GM18520 (cell line): ENCODE measurements around the gene TARP.
A peak's percentile ranks its signal among the peaks of the same experiment; 100 is the strongest.

ENCODE experiments used
- ATAC-seq: cut with Tn5 transposase; IDR thresholded peaks from one replicate; pipeline ENCODE4 v1.9.1; 2021; ENCODE audit not compliant: unreplicated experiment

TARP gene

DNA sequence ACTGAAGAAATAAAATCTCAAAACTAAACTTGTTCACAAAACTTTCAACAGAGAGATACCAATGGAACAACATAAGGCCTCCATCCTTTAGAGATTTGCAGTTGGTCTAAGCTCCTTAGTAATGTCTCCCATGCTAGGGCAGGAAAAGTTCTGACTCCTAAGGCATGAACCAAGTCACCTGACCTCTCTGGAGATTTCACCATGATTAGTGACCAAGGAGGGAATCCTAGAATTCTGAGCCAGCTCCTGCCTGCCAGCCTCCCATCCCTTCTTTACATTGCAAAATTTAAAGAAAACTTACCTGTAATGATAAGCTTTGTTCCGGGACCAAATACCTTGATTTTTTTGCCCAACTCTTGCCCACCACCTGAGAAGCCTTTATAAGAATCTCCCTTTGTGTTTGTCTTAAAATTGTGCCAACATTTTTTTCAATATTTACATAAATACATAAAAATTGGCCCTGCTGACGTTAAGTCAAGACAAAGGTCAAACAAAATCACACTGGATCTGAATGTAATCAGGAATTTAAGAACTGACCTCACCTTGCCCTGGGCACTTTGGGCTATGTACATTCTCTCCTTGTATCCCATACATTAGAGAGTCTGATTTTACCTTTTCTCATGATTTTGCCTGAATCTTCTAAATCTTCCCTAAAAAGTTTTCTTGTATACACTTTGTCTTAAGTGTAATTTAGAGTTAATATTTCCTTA lies at the start of gene TARP:
TARP (minus strand) TSS at position 351 of the 710 bp plus-strand sequence.
- no peak for ATAC-seq

DNA sequence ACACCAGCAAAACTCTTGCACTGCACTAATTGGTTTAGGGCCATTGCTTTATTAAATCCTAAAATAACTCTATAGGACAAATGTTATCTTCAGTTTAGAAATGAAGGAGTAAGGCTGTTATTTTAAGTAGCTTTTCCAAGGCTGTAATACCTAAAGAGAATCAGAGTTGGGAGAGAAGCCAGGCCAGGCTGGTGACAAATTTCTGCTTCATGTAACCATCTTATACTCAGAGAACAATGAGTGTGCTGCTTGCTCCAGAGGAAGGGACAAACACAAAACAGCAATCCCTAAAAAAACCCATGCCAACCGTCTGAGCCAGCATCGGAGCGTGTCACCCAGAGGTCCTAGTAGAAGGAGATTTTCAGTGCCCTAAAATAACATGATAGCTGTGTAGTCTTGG lies 49.7 kb upstream of the TARP start:
- ATAC-seq = no peak

GRCh38 chr7:38322461-38322860 lies 49.0 kb upstream of the TARP start:
- ATAC-seq = no peak

DNA sequence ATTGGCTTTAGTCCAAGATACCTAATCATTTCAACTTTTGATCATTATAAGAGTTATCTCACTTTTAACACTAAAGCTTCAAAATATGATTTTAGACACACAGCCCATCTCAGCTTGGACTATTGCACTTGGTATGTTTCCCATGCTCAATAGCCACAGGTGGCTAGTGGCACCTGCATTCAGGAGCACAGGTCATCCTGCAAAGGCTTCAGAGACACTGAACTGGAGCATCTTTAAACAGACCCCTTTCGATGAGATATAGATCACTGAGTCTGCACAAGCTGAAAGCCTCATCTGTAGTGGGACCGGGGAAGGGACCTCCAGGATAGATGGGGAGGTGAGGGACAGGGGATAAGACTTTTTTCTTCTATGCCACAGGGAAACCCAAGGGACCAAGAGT lies 48.5 kb upstream of the TARP start:
- no peak for ATAC-seq

GRCh38 chr7:38321515-38321944 lies 48.1 kb upstream of the TARP start:
- ATAC-seq = no peak

DNA sequence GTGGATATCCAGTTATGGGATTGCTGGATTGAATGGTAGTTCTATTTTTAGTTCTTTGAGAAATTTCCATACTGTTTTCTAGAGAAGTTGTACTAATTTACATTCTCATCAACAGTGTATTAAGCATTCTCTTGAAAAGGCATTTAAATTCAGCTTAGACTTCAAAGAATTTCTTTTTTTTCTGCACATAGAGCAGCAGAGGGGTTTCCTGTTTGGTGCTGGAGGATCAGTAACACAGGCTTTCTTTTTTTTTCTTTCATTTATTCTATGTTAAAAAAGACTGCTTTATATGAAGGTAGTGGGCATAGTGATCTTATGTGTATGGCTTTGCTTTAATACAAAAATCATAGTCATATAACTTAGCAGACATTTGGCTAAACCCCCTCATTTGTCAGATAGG lies 47.6 kb upstream of the TARP start:
- no peak for ATAC-seq

GRCh38 chr7:38319873-38320272 lies 46.4 kb upstream of the TARP start:
- ATAC-seq = no peak

GRCh38 chr7:38318803-38319416 lies 45.5 kb upstream of the TARP start:
- ATAC-seq = no peak

DNA sequence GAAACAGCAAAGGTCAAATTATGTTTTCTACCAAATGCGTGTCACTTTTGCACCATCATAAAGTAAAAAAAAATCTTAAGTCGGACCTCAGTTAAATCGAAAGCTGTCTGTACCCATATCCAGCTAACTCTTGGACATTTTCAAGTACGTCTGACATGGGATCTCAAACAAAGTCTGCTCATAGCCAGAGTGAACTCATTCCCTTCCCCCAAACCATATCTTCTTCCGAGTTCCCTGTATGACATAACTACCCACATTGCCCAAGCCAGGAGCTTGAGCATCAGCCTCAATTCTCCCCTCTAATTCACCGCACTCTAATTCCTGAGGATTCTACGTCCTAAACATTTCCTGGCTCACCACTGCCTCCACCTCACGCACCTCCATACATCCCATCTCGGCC lies 44.8 kb upstream of the TARP start:
- ATAC-seq = no peak

DNA sequence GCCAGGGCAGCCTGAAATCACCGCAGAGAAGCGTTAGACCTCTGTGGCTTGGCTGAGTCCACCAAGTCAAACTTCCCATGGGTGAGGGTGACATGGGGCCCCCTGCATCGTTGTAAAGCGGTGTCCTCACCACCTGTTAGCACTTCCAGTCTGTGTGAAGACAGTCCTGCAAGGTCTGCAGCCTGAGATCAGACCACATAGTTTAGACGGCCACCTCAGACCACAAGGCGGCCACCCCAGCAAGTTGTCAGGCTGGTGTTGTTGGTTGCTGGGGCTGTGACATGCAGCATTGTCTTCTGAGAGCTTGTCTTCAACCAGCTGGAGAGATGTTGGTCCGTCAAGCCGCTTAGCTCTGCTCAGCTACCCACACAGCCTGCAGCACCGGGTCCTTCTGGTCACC lies 44.1 kb upstream of the TARP start:
- peak; percentile 45 for ATAC-seq

- ATAC-seq = no peak
Measured at GRCh38 chr7:38316733-38317360, 43.4 kb upstream of the TARP start.

DNA sequence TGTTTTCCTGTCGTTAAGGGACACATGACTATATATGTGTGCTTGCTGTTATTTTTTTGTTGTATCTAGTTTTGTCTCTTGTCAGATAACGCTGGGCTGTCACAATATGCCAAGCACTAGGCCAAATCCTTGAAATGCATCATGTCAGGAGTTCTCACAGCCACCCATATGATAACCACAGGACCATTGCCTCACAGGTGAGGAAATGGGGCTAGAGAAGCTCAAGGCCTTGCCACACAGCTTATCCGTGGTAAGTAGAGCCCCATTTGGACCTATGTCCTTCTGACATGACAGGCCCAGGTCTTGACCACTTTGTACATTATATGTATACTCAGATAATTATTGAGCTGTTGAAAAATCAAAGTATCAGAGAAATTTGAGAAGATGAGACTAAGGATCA lies 42.0 kb upstream of the TARP start:
- no peak for ATAC-seq

GRCh38 chr7:38312821-38313220 lies 39.4 kb upstream of the TARP start:
- no peak for ATAC-seq

- peak; percentile 37 for ATAC-seq
Measured at GRCh38 chr7:38311329-38311937, 38.0 kb upstream of the TARP start.

- no peak for ATAC-seq
Measured at GRCh38 chr7:38310591-38311101, 37.2 kb upstream of the TARP start.

DNA sequence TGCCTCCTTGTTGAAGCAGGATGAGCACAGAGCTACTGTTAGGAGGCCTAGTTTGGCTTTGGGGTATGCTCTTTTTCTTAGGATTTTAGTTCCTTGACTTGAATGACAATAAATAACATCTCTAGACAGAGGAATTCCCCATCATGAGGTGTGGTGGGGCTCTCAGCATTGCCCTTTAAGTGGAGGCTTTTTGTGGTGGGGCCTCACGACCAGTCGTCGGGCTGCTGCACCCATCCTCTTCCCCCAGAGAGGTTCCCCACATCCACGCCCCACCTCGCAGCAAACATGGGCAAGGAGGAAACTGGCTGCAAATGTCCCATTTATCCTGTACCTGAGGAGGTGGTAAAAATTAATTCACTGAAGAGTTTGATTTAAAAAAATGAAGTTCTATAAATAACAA lies 36.1 kb upstream of the TARP start:
- no peak for ATAC-seq

DNA sequence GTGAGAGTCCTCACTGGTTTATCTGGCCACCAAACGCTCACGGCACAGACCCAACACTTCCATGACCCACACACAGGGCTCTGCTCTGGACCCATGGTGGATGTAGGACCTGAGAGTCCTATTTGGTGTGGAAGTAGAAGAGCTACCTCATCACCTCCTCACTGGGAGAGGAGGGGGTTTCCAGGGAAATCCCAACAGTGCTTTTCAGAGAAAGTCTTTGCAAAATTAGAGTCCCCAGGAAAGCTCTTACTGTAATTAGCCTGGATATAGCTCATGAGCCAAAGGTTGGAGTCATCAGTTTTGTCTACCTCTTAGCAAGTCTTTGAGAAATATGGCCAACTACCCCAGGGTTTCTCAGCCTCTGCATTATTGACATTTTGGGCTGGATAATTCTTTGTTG lies 34.7 kb upstream of the TARP start:
- no peak for ATAC-seq

DNA sequence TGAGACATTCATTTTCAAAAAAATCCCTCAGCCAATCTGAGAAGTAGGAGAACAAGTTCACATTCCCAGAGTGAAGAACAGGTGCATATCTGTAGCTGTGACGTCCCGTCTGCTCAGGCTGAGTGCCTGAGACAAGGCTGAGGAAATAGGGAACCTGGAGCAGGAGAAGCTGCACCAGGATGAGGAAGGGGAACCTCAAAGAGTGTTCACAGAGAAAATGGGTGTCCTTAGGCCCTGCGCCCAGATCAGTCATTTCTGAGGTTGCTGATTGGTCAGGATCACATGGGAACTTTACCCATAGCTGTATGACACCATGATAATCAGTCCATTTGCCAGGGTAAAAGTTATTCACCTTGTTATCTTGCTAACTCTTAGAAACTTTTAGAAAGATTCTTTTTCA lies 34.2 kb upstream of the TARP start:
- ATAC-seq = no peak

DNA sequence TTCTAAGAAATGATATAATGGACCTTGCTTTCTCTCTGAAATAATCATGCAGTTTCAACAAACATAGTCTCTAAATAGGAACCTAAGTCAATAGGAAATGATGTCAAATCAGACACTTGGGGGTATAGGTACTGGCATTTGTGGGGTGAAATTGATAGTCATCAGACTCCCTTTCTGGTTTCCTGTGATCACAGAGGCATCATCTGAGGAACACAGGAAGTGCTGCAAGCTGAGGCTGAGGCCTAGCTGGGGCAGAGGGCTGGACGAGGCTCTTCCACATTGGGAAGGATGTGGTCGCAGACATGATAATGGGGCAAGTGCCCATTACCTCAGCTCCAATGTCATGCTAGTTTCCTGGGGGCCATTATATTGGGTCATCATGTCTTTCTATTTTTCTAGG lies 33.5 kb upstream of the TARP start:
- ATAC-seq = no peak

DNA sequence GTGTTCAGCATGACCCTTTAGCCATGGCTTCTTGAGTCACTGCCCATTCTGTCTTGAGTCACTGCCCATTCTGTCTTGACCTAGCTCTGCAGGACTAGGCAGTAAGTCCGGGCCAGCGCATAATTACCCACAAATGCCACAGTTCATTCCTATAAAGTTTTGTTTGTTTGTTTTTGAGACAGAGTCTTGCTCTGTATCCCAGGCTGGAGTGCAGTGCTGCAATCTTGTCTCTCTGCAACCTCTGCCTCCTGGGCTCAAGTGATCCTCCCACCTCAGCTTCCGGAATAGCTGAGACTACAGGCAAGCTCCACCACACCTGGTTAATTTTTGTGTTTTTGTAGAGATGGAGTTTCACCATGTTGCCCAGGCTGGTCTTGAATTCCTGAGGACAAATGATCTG lies 32.7 kb upstream of the TARP start:
- no peak for ATAC-seq

GRCh38 chr7:38303866-38304265 lies 30.4 kb upstream of the TARP start:
- ATAC-seq = no peak

DNA sequence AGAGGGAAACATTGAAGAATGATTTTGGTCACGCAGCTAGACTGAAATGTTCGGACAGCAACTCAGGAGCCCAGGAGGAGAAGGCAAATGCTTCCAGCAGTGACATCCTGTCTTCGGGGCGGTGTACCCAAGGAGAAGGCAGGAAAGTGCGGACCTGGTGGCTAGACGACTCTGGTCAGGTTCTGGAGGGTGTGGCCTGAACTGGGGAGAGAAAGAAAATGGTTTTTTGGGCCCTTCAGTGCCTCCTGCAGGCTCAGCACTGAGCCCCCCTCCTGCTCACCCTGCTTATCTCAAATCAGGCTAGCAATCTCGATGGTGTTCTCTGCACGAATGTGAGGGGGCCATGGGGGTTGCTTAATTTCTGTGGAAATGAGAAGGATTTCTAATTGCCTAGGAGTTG lies 26.7 kb upstream of the TARP start:
- no peak for ATAC-seq
